Bronchial epithelial cell (primary cell): Measurements from ENCODE around the gene TPSG1. TPM values are rescaled to one million over a fixed set of nuclear protein-coding genes. Genes with fewer than 3 reads are reported as not detected.

Experiments
- DNase-seq: peaks from one replicate; pipeline ENCODE4 v3.0.0-alpha.2; 2010; ENCODE audit warnings: low read depth
- FAIRE-seq: peaks from 2 replicates; lab custom pipeline; 2011; peaks lifted over from hg19 to GRCh38; lab: Jason Lieb, UNC
- H3K27me3 ChIP-seq: 2 replicates; pipeline ENCODE4 v1.5.1; 2011; ENCODE audit warnings: low read length; ENCODE audit not compliant: control insufficient read depth, insufficient read depth
- H3K36me3 ChIP-seq: 2 replicates; pipeline ENCODE4 v1.5.1; 2011; ENCODE audit warnings: low read length; ENCODE audit not compliant: control insufficient read depth, insufficient read depth
- H3K4me3 ChIP-seq: 2 replicates; pipeline ENCODE4 v1.5.1; 2011; ENCODE audit warnings: mild to moderate bottlenecking, low read depth, low read length, control low read depth
- total RNA-seq: library from RNA; depleted of rRNA; stranded (reverse); fragments of >200 nt; gene quantifications from 2 replicates; pipeline ENCODE4 v1.2.1, GENCODE V29; 2014
- TF ChIP-seq, protein P1 (sequence below): IDR thresholded peaks from 2 replicates; pipeline ENCODE4 v1.5.1; 2011; ENCODE audit warnings: mild to moderate bottlenecking, moderate library complexity, low read length, control low read depth, inconsistent platforms; ENCODE audit not compliant: insufficient read depth, severe bottlenecking

Gene TPSG1
- total RNA-seq, 1 donor from 2014 or later = not detected

GRCh38 chr16:1262210-1262845 lies 37.3 kb upstream of the TPSG1 start:
- FAIRE-seq (no peak), DNase-seq (no peak)
- Histone ChIP-seq H3K36me3 (no peaks in the 10 kb centered on the region), H3K4me3 (no peak overlapping the region), H3K27me3 (peaks cover 6% of the 10 kb centered on the region)
- TF ChIP-seq, protein P1, sequence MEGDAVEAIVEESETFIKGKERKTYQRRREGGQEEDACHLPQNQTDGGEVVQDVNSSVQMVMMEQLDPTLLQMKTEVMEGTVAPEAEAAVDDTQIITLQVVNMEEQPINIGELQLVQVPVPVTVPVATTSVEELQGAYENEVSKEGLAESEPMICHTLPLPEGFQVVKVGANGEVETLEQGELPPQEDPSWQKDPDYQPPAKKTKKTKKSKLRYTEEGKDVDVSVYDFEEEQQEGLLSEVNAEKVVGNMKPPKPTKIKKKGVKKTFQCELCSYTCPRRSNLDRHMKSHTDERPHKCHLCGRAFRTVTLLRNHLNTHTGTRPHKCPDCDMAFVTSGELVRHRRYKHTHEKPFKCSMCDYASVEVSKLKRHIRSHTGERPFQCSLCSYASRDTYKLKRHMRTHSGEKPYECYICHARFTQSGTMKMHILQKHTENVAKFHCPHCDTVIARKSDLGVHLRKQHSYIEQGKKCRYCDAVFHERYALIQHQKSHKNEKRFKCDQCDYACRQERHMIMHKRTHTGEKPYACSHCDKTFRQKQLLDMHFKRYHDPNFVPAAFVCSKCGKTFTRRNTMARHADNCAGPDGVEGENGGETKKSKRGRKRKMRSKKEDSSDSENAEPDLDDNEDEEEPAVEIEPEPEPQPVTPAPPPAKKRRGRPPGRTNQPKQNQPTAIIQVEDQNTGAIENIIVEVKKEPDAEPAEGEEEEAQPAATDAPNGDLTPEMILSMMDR = no peak

- FAIRE-seq (no peak), DNase-seq (no peak)
- TF ChIP-seq, protein P1 = no peak
- Histone ChIP-seq H3K36me3 (no peaks in the 10 kb centered on the region), H3K27me3 (peaks cover 6% of the 10 kb centered on the region), H3K4me3 (no peak overlapping the region)
Measured at GRCh38 chr16:1261131-1261892, 36.2 kb upstream of the TPSG1 start.

DNA sequence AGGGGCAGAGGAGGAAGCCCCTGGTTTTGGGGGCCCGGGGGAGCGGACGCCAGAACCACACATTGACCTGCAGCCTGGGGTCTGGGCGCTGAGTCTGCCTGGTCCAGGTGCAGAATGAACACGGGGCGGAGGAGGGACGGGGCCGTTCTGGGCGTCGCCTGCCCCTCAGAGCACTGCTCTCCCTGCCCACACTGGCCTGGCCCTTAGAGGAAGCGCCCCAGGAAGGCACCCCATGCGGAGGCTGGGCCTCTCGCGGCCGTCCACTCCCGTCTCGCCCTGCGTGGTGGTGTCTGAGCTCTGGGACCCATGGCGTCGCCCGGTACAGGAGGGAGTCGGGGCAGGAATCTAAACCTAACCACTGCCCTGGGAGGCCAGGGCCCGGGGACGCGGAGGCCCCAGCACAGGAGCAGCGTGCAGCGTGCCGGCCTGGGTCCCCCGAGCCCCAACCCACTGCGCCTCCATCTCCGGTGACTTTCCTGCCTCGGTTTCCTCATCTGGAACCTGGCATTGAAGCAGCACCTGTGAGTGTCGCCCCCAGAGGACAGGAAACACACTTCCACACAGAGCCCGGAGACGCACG lies 35.1 kb upstream of the TPSG1 start:
- H3K4me3 ChIP-seq = no peak overlapping the region
- DNase-seq (no peak), FAIRE-seq (no peak)
- TF ChIP-seq, protein P1 = no peak
- peaks cover 6% of the 10 kb centered on the region for H3K27me3 ChIP-seq
- no peaks in the 10 kb centered on the region for H3K36me3 ChIP-seq

DNA sequence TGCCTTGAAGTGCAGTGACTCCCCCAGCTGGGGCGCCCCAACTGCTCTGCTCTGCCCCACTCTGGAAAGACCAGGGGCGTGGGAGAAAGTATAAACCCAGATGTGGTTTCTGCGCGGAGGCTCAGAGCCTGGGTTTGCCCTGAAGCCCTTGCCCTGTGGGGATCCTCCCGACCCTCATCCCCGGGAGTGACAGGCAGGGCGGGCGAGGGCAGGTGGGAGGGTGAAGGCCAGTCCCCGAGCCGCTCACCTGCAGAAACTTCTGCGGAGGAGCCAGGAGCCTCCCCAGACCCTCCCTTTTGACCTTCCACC lies 34.6 kb upstream of the TPSG1 start:
- FAIRE-seq (no peak), DNase-seq (no peak)
- no peaks in the 10 kb centered on the region for H3K36me3 ChIP-seq
- peaks cover 6% of the 10 kb centered on the region for H3K27me3 ChIP-seq
- TF ChIP-seq, protein P1 = no peak
- H3K4me3 ChIP-seq = no peak overlapping the region

GRCh38 chr16:1258906-1259759 lies 34.1 kb upstream of the TPSG1 start:
- no peaks in the 10 kb centered on the region for H3K36me3 ChIP-seq
- H3K4me3 ChIP-seq = no peak overlapping the region
- FAIRE-seq (no peak), DNase-seq (no peak)
- TF ChIP-seq, protein P1 = no peak
- H3K27me3 ChIP-seq = peaks cover 6% of the 10 kb centered on the region
